ENCODE measurements around the gene PTPN1. TPM values are rescaled to one million over a fixed set of nuclear protein-coding genes. Genes with fewer than 3 reads are reported as not detected.

The PTPN1 gene
- total RNA-seq: 27.4 and 28.6 TPM in 2 replicates

GRCh38 chr20:50509923-50510705 lies at the start of gene PTPN1:
Gene PTPN1 (plus strand): TSS chr20:50510383. CDS start chr20:50510528, 145 bp downstream.
- peak within 1 kb of the TSS; percentile 99 for H3K4me2 ChIP-seq (ENCODE audit: insufficient read depth, low read length)
- peaks cover 49% of the 10 kb centered on the region for H3K79me2 ChIP-seq (ENCODE audit: insufficient read depth, low read length)
- H3K36me3 ChIP-seq (ENCODE audit: insufficient read depth, low read length): no peaks in the 10 kb centered on the region
- peaks cover 32% of the 10 kb centered on the region for H4K20me1 ChIP-seq (ENCODE audit: insufficient read depth, low read length)
- peak within 1 kb of the TSS; percentile 93 for H3K4me3 ChIP-seq (ENCODE audit: insufficient read depth, low read length)
- peak within 1 kb of the TSS; percentile 73 for H3K27ac ChIP-seq (ENCODE audit: low read depth, low read length)
- H3K9me3 ChIP-seq (ENCODE audit: low read depth, low read length): no peaks in the 10 kb centered on the region
- H3K4me1 ChIP-seq (ENCODE audit: insufficient read depth, low read length): peaks cover 48% of the 10 kb centered on the region
- peak within 1 kb of the TSS; percentile 78 for H2AFZ ChIP-seq (ENCODE audit: low read length)
- DNase-seq (ENCODE audit: insufficient read length, low spot score, missing footprints): peak; percentile 96
- H3K27me3 ChIP-seq (ENCODE audit: insufficient read depth, low read length): no peaks in the 10 kb centered on the region
- TF ChIP-seq, protein P1, sequence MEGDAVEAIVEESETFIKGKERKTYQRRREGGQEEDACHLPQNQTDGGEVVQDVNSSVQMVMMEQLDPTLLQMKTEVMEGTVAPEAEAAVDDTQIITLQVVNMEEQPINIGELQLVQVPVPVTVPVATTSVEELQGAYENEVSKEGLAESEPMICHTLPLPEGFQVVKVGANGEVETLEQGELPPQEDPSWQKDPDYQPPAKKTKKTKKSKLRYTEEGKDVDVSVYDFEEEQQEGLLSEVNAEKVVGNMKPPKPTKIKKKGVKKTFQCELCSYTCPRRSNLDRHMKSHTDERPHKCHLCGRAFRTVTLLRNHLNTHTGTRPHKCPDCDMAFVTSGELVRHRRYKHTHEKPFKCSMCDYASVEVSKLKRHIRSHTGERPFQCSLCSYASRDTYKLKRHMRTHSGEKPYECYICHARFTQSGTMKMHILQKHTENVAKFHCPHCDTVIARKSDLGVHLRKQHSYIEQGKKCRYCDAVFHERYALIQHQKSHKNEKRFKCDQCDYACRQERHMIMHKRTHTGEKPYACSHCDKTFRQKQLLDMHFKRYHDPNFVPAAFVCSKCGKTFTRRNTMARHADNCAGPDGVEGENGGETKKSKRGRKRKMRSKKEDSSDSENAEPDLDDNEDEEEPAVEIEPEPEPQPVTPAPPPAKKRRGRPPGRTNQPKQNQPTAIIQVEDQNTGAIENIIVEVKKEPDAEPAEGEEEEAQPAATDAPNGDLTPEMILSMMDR (IDR thresholded peaks at IDR 0.05; ENCODE audit: extremely low read depth, low read depth, low read length): no peak

- Histone ChIP-seq H4K20me1 (ENCODE audit: insufficient read depth, low read length) (no peaks in the 10 kb centered on the region), H2AFZ (ENCODE audit: low read length) (peak overlapping the region; percentile 78), H3K27ac (ENCODE audit: low read depth, low read length) (no peak overlapping the region), H3K36me3 (ENCODE audit: insufficient read depth, low read length) (no peaks in the 10 kb centered on the region), H3K4me1 (ENCODE audit: insufficient read depth, low read length) (peaks cover 9% of the 10 kb centered on the region), H3K4me2 (ENCODE audit: insufficient read depth, low read length) (peak overlapping the region; percentile 34), H3K79me2 (ENCODE audit: insufficient read depth, low read length) (no peaks in the 10 kb centered on the region), H3K27me3 (ENCODE audit: insufficient read depth, low read length) (no peaks in the 10 kb centered on the region), H3K9me3 (ENCODE audit: low read depth, low read length) (no peaks in the 10 kb centered on the region), H3K4me3 (ENCODE audit: insufficient read depth, low read length) (no peak overlapping the region)
- peak; percentile 99 for DNase-seq (ENCODE audit: insufficient read length, low spot score, missing footprints)
- TF ChIP-seq, protein P1 (IDR thresholded peaks at IDR 0.05; ENCODE audit: extremely low read depth, low read depth, low read length): peak; percentile 94
Measured at GRCh38 chr20:50460608-50461267, 49.4 kb upstream of the PTPN1 start.

GRCh38 chr20:50462093-50462690 lies 48.0 kb upstream of the PTPN1 start:
- no peaks in the 10 kb centered on the region for H3K9me3 ChIP-seq (ENCODE audit: low read depth, low read length)
- H2AFZ ChIP-seq (ENCODE audit: low read length): no peak overlapping the region
- DNase-seq (ENCODE audit: insufficient read length, low spot score, missing footprints): no peak
- TF ChIP-seq, protein P1 (IDR thresholded peaks at IDR 0.05; ENCODE audit: extremely low read depth, low read depth, low read length): no peak
- peaks cover 9% of the 10 kb centered on the region for H3K4me1 ChIP-seq (ENCODE audit: insufficient read depth, low read length)
- no peaks in the 10 kb centered on the region for H4K20me1 ChIP-seq (ENCODE audit: insufficient read depth, low read length)
- no peak overlapping the region for H3K4me2 ChIP-seq (ENCODE audit: insufficient read depth, low read length)
- H3K4me3 ChIP-seq (ENCODE audit: insufficient read depth, low read length): no peak overlapping the region
- H3K36me3 ChIP-seq (ENCODE audit: insufficient read depth, low read length): no peaks in the 10 kb centered on the region
- no peaks in the 10 kb centered on the region for H3K27me3 ChIP-seq (ENCODE audit: insufficient read depth, low read length)
- no peak overlapping the region for H3K27ac ChIP-seq (ENCODE audit: low read depth, low read length)
- no peaks in the 10 kb centered on the region for H3K79me2 ChIP-seq (ENCODE audit: insufficient read depth, low read length)

Data from osteoblast (primary cell).